HG02840 (cell line): Measurements from ENCODE around the gene PPIA.
"Not testable (repeated sequence)": the region's sequence is repeated elsewhere in the genome, so short reads cannot be mapped to it uniquely, and the experiment has no call there.

ENCODE experiments used
- ATAC-seq: cut with Tn5 transposase; IDR thresholded peaks from one replicate; pipeline ENCODE4 v1.9.1; 2021; ENCODE audit warnings: mild to moderate bottlenecking, moderate library complexity, moderate number of reproducible peaks; ENCODE audit not compliant: unreplicated experiment, low FRiP score

Gene PPIA

GRCh38 chr7:44762726-44763522, 33.6 kb upstream of the PPIA start:
- ATAC-seq, result no peak

GRCh38 chr7:44764081-44764480, 32.4 kb upstream of the PPIA start:
- ATAC-seq, result no peak

- no peak for ATAC-seq
Observed at GRCh38 chr7:44764665-44765578, 31.6 kb upstream of the PPIA start.

- no peak for ATAC-seq
Observed at GRCh38 chr7:44765579-44766415, 30.7 kb upstream of the PPIA start.

- no peak for ATAC-seq
Observed at GRCh38 chr7:44766416-44766801, 30.1 kb upstream of the PPIA start.

- no peak for ATAC-seq
Observed at GRCh38 chr7:44767134-44767911, 29.2 kb upstream of the PPIA start.

- no peak for ATAC-seq
Observed at GRCh38 chr7:44767912-44768627, 28.4 kb upstream of the PPIA start.

- no peak for ATAC-seq
Observed at GRCh38 chr7:44768628-44769371, 27.7 kb upstream of the PPIA start.

GRCh38 chr7:44769376-44769775, 27.1 kb upstream of the PPIA start:
- ATAC-seq, result no peak

GRCh38 chr7:44769776-44770294, 26.6 kb upstream of the PPIA start:
- ATAC-seq, result peak; percentile 66

- ATAC-seq, result no peak
Observed at GRCh38 chr7:44771358-44771757, 25.1 kb upstream of the PPIA start.

- ATAC-seq, result no peak
Observed at GRCh38 chr7:44772440-44772839, 24.0 kb upstream of the PPIA start.

GRCh38 chr7:44772867-44773266, 23.6 kb upstream of the PPIA start:
- ATAC-seq, result no peak

- not testable (repeated sequence) for ATAC-seq
Observed at GRCh38 chr7:44774486-44774885, 22.0 kb upstream of the PPIA start.

- ATAC-seq, result no peak
Observed at GRCh38 chr7:44775383-44776107, 20.9 kb upstream of the PPIA start.

- no peak for ATAC-seq
Observed at GRCh38 chr7:44776211-44776610, 20.3 kb upstream of the PPIA start.

- no peak for ATAC-seq
Observed at GRCh38 chr7:44782460-44782859, 14.0 kb upstream of the PPIA start.

GRCh38 chr7:44783407-44783806, 13.1 kb upstream of the PPIA start:
- no peak for ATAC-seq
